SJSA1 (cell line): Measurements from ENCODE around the gene CELA2A. TPM values are rescaled to one million over a fixed set of nuclear protein-coding genes. Genes with fewer than 3 reads are reported as not detected.
"Not testable (repeated sequence)": the region's sequence is repeated elsewhere in the genome, so short reads cannot be mapped to it uniquely, and the experiment has no call there.

Source experiments
- DNase-seq, 2 experiments: peaks; one replicate each; pipeline ENCODE4 v3.0.0-alpha.2; 2015 to 2020; ENCODE audit warnings: low spot score in 2 of 2, low read depth in 1 of 2
- H3K27ac ChIP-seq: fragments of 250-450 bp; sonication (Bioruptor Pico); 2 replicates; pipeline ENCODE4 v1.5.1; 2020; ENCODE audit warnings: mild to moderate bottlenecking, moderate library complexity
- H3K27me3 ChIP-seq: fragments of 250-450 bp; sonication (Bioruptor Pico); replicated peaks from 2 replicates; pipeline ENCODE4 v1.5.1; 2020; ENCODE audit warnings: mild to moderate bottlenecking, moderate library complexity
- H3K36me3 ChIP-seq: fragments of 250-450 bp; sonication (Bioruptor Pico); 2 replicates; pipeline ENCODE4 v1.5.1; 2020; ENCODE audit warnings: mild to moderate bottlenecking
- H3K4me1 ChIP-seq: fragments of 250-450 bp; sonication (Bioruptor Pico); replicated peaks from 2 replicates; pipeline ENCODE4 v1.6.1; 2021; ENCODE audit warnings: mild to moderate bottlenecking
- H3K4me3 ChIP-seq: fragments of 250-450 bp; sonication (Bioruptor Pico); 2 replicates; pipeline ENCODE4 v1.5.1; 2020; ENCODE audit warnings: mild to moderate bottlenecking
- H3K9me3 ChIP-seq: fragments of 250-450 bp; sonication (Bioruptor Pico); replicated peaks from 2 replicates; pipeline ENCODE4 v1.5.1; 2020; ENCODE audit warnings: mild to moderate bottlenecking
- total RNA-seq: library from RNA; depleted of rRNA; stranded (reverse); fragments of >200 nt; shearing (Covaris generic); gene quantifications from 2 replicates; pipeline ENCODE4 v1.2.3, GENCODE V29; 2014

The CELA2A gene
- total RNA-seq, 1 experiment from 2014 or later = not detected

DNA sequence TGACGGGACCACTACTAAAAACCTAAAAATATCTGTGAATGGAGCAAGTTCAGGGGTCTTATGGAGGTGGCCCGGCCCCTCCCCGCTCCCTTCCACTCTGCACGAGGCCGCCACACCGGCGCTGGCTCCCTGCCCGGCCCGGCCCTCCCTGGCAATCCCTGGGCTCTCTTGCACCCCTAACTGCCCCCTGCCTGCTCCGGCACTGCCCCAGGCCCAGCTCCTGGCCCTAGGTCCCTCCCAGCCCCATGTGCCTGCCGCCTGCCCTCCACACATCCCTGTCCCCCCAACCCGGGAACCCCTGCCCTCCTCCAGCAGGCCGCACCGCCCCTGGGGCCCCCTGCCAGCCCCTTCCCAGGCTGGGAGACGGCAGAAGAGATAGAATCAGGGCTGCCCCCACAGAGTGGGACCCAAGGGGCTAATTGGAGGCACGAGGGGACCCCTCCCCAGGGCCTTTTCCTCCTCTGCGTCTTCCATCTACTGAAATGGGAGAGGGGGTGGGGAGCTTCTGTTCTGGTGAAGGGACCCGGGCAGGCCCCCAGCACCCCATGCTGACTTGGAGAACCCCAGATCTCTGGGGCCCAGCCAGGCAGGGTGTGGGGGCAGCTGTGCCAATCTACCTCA, 27.6 kb upstream of the CELA2A start:
- no peak for DNase-seq
- no peaks in the 10 kb centered on the region for H3K9me3 ChIP-seq
- H3K27me3 ChIP-seq = no peaks in the 10 kb centered on the region
- no peak overlapping the region for H3K4me3 ChIP-seq
- H3K4me1 ChIP-seq = peaks cover 56% of the 10 kb centered on the region
- peaks cover 79% of the 10 kb centered on the region for H3K36me3 ChIP-seq
- no peak overlapping the region for H3K27ac ChIP-seq

DNA sequence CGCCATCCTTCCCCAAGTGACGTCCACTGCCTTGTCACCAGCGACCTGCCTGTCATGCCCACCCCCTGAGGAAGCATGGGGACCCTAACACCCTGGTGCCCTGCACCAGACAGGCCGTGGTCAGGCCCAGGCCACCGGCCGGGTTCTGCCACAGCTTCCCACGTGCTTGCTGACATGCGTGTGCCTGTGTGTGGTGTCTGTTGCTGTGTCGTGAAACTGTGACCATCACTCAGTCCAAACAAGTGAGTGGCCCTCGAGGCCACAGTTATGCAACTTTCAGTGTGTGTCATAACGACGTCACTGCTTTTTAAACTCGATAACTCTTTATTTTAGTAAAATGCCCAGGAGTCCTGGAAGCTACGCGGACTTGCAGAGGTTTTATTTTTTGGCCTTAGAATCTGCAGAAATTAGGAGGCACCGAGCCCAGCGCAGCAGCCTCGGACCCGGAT, 26.8 kb upstream of the CELA2A start:
- peaks cover 72% of the 10 kb centered on the region for H3K36me3 ChIP-seq
- no peak overlapping the region for H3K27ac ChIP-seq
- H3K27me3 ChIP-seq = no peaks in the 10 kb centered on the region
- no peak overlapping the region for H3K4me3 ChIP-seq
- H3K9me3 ChIP-seq = no peaks in the 10 kb centered on the region
- H3K4me1 ChIP-seq = peaks cover 50% of the 10 kb centered on the region
- peak in 1 of 2 experiments; percentile 56 for DNase-seq

GRCh38 chr1:15430787-15431570, 25.6 kb upstream of the CELA2A start:
- Histone ChIP-seq H3K4me3 (no peak overlapping the region), H3K27me3 (no peaks in the 10 kb centered on the region), H3K27ac (no peak overlapping the region), H3K9me3 (no peaks in the 10 kb centered on the region), H3K4me1 (peaks cover 38% of the 10 kb centered on the region), H3K36me3 (peaks cover 62% of the 10 kb centered on the region)
- peak; percentile 64 to 76 for DNase-seq

- Histone ChIP-seq H3K4me1 (peaks cover 32% of the 10 kb centered on the region), H3K4me3 (no peak overlapping the region), H3K27me3 (no peaks in the 10 kb centered on the region), H3K27ac (no peak overlapping the region), H3K36me3 (peaks cover 57% of the 10 kb centered on the region), H3K9me3 (no peaks in the 10 kb centered on the region)
- no peak for DNase-seq
Observed at GRCh38 chr1:15431571-15431948, 25.0 kb upstream of the CELA2A start.

- Histone ChIP-seq H3K27ac (peak overlapping the region; percentile 8; the same call in 1 of the 2 replicates), H3K4me3 (no peak overlapping the region)
Observed at GRCh38 chr1:15432324-15432723, 24.2 kb upstream of the CELA2A start.

DNA sequence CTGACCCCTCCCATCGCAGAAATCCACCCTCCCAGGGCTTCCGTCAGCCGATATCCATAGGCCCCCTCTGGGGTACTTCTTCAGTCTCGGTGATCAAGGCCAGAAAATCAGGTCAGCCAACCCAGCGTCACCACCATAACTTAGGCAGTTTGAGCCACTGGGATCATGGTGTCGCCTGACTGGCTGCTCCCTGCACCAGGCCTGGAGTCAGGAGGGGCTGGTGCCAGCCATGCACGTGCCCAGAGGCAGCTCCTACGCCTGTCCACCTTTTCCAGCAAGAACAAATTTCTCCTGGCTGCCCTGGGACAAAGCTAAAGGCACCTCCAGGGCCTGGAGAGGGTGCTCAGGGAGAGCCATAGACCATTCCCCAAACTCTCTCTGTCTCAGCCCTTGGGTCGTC, 23.1 kb upstream of the CELA2A start:
- H3K27me3 ChIP-seq = no peaks in the 10 kb centered on the region
- peaks cover 15% of the 10 kb centered on the region for H3K4me1 ChIP-seq
- no peak overlapping the region for H3K4me3 ChIP-seq
- no peaks in the 10 kb centered on the region for H3K9me3 ChIP-seq
- no peak overlapping the region for H3K27ac ChIP-seq
- no peak for DNase-seq
- peaks cover 39% of the 10 kb centered on the region for H3K36me3 ChIP-seq

More at GRCh38 chr1:15432324-15432723, 24.2 kb upstream of the CELA2A start:
- H3K4me1 ChIP-seq = peaks cover 24% of the 10 kb centered on the region
- no peaks in the 10 kb centered on the region for H3K27me3 ChIP-seq
- no peak for DNase-seq
- no peaks in the 10 kb centered on the region for H3K9me3 ChIP-seq
- H3K36me3 ChIP-seq = peaks cover 51% of the 10 kb centered on the region

- not testable (repeated sequence) for DNase-seq, H3K27me3 ChIP-seq, H3K4me1 ChIP-seq
Observed at GRCh38 chr1:15434739-15435138, 21.8 kb upstream of the CELA2A start.

DNA sequence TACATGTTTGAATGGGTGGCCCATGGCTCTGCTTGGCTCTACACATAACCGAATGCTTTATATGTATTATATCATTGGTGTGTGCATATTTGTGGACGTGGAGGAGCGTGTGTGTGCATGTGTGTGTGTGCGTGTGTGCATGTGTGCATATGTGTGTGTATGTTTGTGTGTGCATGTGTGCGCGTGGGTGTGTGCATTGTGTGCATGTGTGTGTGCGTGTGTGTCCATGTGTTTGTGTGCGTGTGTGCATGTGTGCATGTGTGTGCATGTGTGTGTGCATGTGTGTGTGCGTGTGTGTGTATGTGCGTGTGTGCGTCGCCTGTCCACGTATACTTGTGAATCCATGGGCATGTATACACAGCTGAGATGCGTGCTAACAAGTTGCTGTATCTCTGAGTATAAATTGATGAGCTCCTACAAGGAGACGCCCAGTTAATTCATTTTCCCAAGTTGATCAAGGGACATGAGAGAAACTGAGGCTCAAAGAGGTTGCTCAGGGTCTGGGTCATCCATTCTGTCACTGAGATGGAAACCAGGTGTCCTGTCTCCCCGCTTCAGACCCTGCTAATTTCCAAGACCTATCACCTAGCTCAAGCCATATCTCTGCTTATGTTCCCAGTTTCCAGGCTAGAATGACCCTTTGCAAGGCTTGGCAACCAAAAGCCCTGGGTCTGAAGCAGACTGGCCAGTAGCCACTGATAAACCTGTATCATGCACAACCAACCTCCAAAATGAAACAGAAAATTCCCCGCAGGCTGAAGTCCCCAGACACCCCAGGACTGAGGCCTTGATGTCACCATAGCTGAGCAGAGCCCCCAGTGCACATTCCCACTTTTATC, 21.1 kb upstream of the CELA2A start:
- no peak for DNase-seq
- no peak overlapping the region for H3K4me3 ChIP-seq
- peaks cover 7% of the 10 kb centered on the region for H3K4me1 ChIP-seq
- H3K27me3 ChIP-seq = no peaks in the 10 kb centered on the region
- H3K9me3 ChIP-seq = no peaks in the 10 kb centered on the region
- peaks cover 22% of the 10 kb centered on the region for H3K36me3 ChIP-seq
- no peak overlapping the region for H3K27ac ChIP-seq

More at GRCh38 chr1:15434739-15435138, 21.8 kb upstream of the CELA2A start:
- not testable (repeated sequence) for H3K9me3 ChIP-seq, H3K27ac ChIP-seq, H3K4me3 ChIP-seq
- peaks cover 27% of the 10 kb centered on the region for H3K36me3 ChIP-seq

DNA sequence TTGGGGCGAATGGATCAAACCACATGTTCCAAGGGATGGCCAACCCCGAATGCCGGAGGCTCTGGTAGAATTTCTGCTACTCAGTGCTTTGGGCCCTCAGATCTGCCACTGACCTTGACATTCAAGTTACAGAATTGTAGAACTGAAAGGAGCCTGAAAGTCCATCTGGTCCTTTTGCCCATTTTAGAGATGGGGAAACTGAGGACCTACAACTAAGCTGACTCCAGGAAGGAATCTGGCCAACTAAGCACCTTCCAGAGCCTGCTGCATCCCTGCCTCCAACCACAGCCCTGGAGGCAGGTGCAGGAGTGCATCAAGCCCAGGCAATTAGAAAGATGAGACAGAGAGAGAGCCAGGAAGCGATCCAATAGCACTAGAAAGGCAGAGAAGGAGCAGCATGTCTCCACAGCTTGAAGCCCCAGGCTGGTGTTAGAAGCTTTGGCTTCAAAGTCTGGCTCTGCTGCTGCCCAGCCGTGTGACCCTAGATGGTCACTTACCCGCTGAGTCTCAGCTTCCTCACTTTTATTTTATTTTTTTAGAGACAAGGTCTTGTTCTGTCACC, 19.6 kb upstream of the CELA2A start:
- Histone ChIP-seq H3K4me1 (peaks cover 7% of the 10 kb centered on the region), H3K27me3 (no peaks in the 10 kb centered on the region), H3K4me3 (no peak overlapping the region), H3K36me3 (peaks cover 7% of the 10 kb centered on the region), H3K9me3 (no peaks in the 10 kb centered on the region), H3K27ac (no peak overlapping the region)
- DNase-seq = no peak

GRCh38 chr1:15439325-15439724, 17.2 kb upstream of the CELA2A start:
- Histone ChIP-seq H3K27me3 (no peaks in the 10 kb centered on the region), H3K4me1 (no peaks in the 10 kb centered on the region), H3K36me3 (no peaks in the 10 kb centered on the region), H3K9me3 (no peaks in the 10 kb centered on the region), H3K27ac (no peak overlapping the region), H3K4me3 (no peak overlapping the region)
- DNase-seq = no peak

- no peaks in the 10 kb centered on the region for H3K36me3 ChIP-seq
- DNase-seq = no peak
Observed at GRCh38 chr1:15440357-15440756, 16.2 kb upstream of the CELA2A start.

DNA sequence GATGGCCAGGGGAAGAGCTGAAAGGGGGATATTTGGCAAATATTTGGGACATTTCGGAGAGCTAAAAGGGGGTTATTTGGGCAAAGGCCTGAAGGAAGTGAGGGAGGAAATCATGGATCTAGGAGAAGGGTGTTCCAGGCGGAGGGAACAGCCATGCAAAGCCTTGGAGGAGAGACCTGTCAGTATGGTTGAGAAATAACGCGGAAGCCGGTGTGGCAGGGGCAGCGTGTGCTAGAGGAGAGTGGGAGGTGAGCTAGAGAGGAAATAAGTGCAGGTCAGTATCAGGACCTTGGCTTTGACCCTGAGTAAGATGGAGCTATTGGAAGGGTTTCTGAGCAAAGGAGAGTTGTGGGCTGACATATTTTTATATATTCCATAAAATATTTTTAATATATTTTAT, 15.3 kb upstream of the CELA2A start:
- no peak for DNase-seq
- no peaks in the 10 kb centered on the region for H3K9me3 ChIP-seq
- H3K27ac ChIP-seq = no peak overlapping the region
- no peaks in the 10 kb centered on the region for H3K27me3 ChIP-seq
- H3K36me3 ChIP-seq = no peaks in the 10 kb centered on the region
- H3K4me1 ChIP-seq = no peaks in the 10 kb centered on the region
- no peak overlapping the region for H3K4me3 ChIP-seq

More at GRCh38 chr1:15440357-15440756, 16.2 kb upstream of the CELA2A start:
- H3K4me3 ChIP-seq = no peak overlapping the region
- H3K9me3 ChIP-seq = no peaks in the 10 kb centered on the region
- H3K27me3 ChIP-seq = no peaks in the 10 kb centered on the region
- no peaks in the 10 kb centered on the region for H3K4me1 ChIP-seq
- H3K27ac ChIP-seq = no peak overlapping the region

- no peak for DNase-seq
- no peaks in the 10 kb centered on the region for H3K9me3 ChIP-seq
- no peaks in the 10 kb centered on the region for H3K36me3 ChIP-seq
- no peak overlapping the region for H3K27ac ChIP-seq
- H3K27me3 ChIP-seq = no peaks in the 10 kb centered on the region
- no peaks in the 10 kb centered on the region for H3K4me1 ChIP-seq
- no peak overlapping the region for H3K4me3 ChIP-seq
Observed at GRCh38 chr1:15442119-15442518, 14.4 kb upstream of the CELA2A start.
